SU-DHL-6 (cell line): ENCODE data around the gene NCAPG2.

Experiments used
- H2AFZ ChIP-seq: fragments of 200-600 bp; sonication (generic); 2 replicates; pipeline ENCODE4 v1.6.1; 2014; ENCODE audit warnings: low read depth, mild to moderate bottlenecking, moderate library complexity, mixed read lengths, antibody characterized with exemption, low read length; ENCODE audit not compliant: severe bottlenecking
- H3F3A ChIP-seq: fragments of 200-600 bp; shearing (Covaris generic); 2 replicates; pipeline ENCODE4 v1.6.0; 2016; ENCODE audit warnings: antibody characterized with exemption, mild to moderate bottlenecking; ENCODE audit not compliant: insufficient read depth
- H3K27ac ChIP-seq: fragments of 200-600 bp; sonication (generic); 2 replicates; pipeline ENCODE4 v1.5.1; 2016; ENCODE audit warnings: low read depth, mild to moderate bottlenecking, low read length, moderate library complexity, mixed read lengths
- H3K27me3 ChIP-seq: fragments of 200-600 bp; sonication (generic), shearing (Covaris generic); 2 replicates; pipeline ENCODE4 v1.6.0; 2014; ENCODE audit warnings: mild to moderate bottlenecking, low read length
- H3K36me3 ChIP-seq: fragments of 200-600 bp; sonication (generic); 2 replicates; pipeline ENCODE4 v1.6.1; 2014; ENCODE audit warnings: mild to moderate bottlenecking, low read length, mixed read lengths
- H3K4me2 ChIP-seq: fragments of 300-600, 200-600 bp; shearing (Covaris generic), sonication (generic); 2 replicates; pipeline ENCODE4 v1.6.0; 2014; ENCODE audit warnings: low read length, low read depth, mild to moderate bottlenecking; ENCODE audit not compliant: poor library complexity, severe bottlenecking
- H3K4me3 ChIP-seq: fragments of 200-600 bp; sonication (generic); 2 replicates; pipeline ENCODE4 v1.5.1; 2014; ENCODE audit warnings: antibody characterized with exemption, low read length, mild to moderate bottlenecking, mixed read lengths; ENCODE audit not compliant: insufficient read depth, poor library complexity, severe bottlenecking
- H3K79me2 ChIP-seq: fragments of 200-600 bp; sonication (generic); 2 replicates; pipeline ENCODE4 v1.6.1; 2014; ENCODE audit warnings: mild to moderate bottlenecking, low read length, moderate library complexity; ENCODE audit not compliant: insufficient read depth
- H3K9ac ChIP-seq: fragments of 200-600 bp; sonication (generic); 2 replicates; pipeline ENCODE4 v1.7.0; 2014; ENCODE audit warnings: mild to moderate bottlenecking, low read length
- H3K9me2 ChIP-seq: fragments of 200-600 bp; sonication (generic); replicated peaks from 2 replicates; pipeline ENCODE4 v1.6.1; 2014; ENCODE audit warnings: low read length; ENCODE audit not compliant: insufficient read depth
- H3K9me3 ChIP-seq: fragments of 200-600 bp; sonication (generic); 2 replicates; pipeline ENCODE4 v1.6.1; 2014; ENCODE audit warnings: low read length, mixed read lengths; ENCODE audit not compliant: insufficient read depth
- H4K20me1 ChIP-seq: fragments of 200-600 bp; sonication (generic); 2 replicates; pipeline ENCODE4 v1.6.1; 2014; ENCODE audit warnings: low read depth, mild to moderate bottlenecking, antibody characterized with exemption, low read length, moderate library complexity, mixed read lengths
- CTCF ChIP-seq: fragments of 200-600 bp; sonication (generic); IDR thresholded peaks from one replicate; pipeline ENCODE4 v1.5.1; 2017; ENCODE audit warnings: antibody characterized with exemption, mild to moderate bottlenecking, low read length, moderate library complexity; ENCODE audit not compliant: insufficient read depth, poor library complexity, severe bottlenecking
- EZH2phosphoT487 ChIP-seq: fragments of 200-600 bp; sonication (generic), shearing (Covaris generic); conservative IDR thresholded peaks from 2 replicates; pipeline ENCODE4 v1.6.1; 2018; ENCODE audit warnings: mild to moderate bottlenecking, antibody characterized with exemption, low read length, moderate library complexity, mixed read lengths

NCAPG2 gene

GRCh38 chr7:158728911-158729645, 24.5 kb upstream of the NCAPG2 start:
- no peaks in the 10 kb centered on the region for H3K36me3 ChIP-seq
- H3K9me3 ChIP-seq: no peaks in the 10 kb centered on the region
- H3K4me2 ChIP-seq: no peak overlapping the region
- H3K79me2 ChIP-seq: no peaks in the 10 kb centered on the region
- no peaks in the 10 kb centered on the region for H3F3A ChIP-seq
- no peaks in the 10 kb centered on the region for H3K9me2 ChIP-seq
- no peaks in the 10 kb centered on the region for H3K27me3 ChIP-seq
- H3K27ac ChIP-seq: no peak overlapping the region
- H3K9ac ChIP-seq: no peak overlapping the region
- TF ChIP-seq CTCF: no peak
- TF ChIP-seq EZH2phosphoT487: no peak
- H4K20me1 ChIP-seq: no peaks in the 10 kb centered on the region
- H2AFZ ChIP-seq: no peak overlapping the region
- H3K4me3 ChIP-seq: no peak overlapping the region

- Histone ChIP-seq H3K27me3 (no peaks in the 10 kb centered on the region), H3K4me3 (no peak overlapping the region), H3K27ac (no peak overlapping the region), H3K4me2 (no peak overlapping the region), H3K9me2 (no peaks in the 10 kb centered on the region), H3K36me3 (no peaks in the 10 kb centered on the region), H3F3A (no peaks in the 10 kb centered on the region), H3K9ac (no peak overlapping the region), H2AFZ (no peak overlapping the region), H3K79me2 (no peaks in the 10 kb centered on the region), H4K20me1 (no peaks in the 10 kb centered on the region), H3K9me3 (no peaks in the 10 kb centered on the region)
- TF ChIP-seq EZH2phosphoT487: no peak
These were observed 23.1 kb upstream of the NCAPG2 start for GRCh38 chr7:158727690-158728089.

- TF ChIP-seq EZH2phosphoT487 (no peak), CTCF (no peak)
- no peaks in the 10 kb centered on the region for H4K20me1 ChIP-seq
- no peak overlapping the region for H3K4me2 ChIP-seq
- H3K27me3 ChIP-seq: no peaks in the 10 kb centered on the region
- no peak overlapping the region for H3K4me3 ChIP-seq
- H3K36me3 ChIP-seq: no peaks in the 10 kb centered on the region
- H3F3A ChIP-seq: no peaks in the 10 kb centered on the region
- no peak overlapping the region for H3K9ac ChIP-seq
- H3K79me2 ChIP-seq: no peaks in the 10 kb centered on the region
- no peaks in the 10 kb centered on the region for H3K9me3 ChIP-seq
- H3K27ac ChIP-seq: no peak overlapping the region
- no peak overlapping the region for H2AFZ ChIP-seq
- no peaks in the 10 kb centered on the region for H3K9me2 ChIP-seq
These were observed 21.7 kb upstream of the NCAPG2 start for GRCh38 chr7:158726277-158726807.

- Histone ChIP-seq H4K20me1 (no peaks in the 10 kb centered on the region), H3K27ac (no peak overlapping the region), H3K9me2 (no peaks in the 10 kb centered on the region), H3K79me2 (no peaks in the 10 kb centered on the region), H2AFZ (no peak overlapping the region), H3K4me2 (no peak overlapping the region), H3K36me3 (no peaks in the 10 kb centered on the region), H3K27me3 (no peaks in the 10 kb centered on the region), H3K9ac (no peak overlapping the region), H3F3A (no peaks in the 10 kb centered on the region), H3K4me3 (no peak overlapping the region), H3K9me3 (no peaks in the 10 kb centered on the region)
- TF ChIP-seq EZH2phosphoT487: no peak
- TF ChIP-seq CTCF: no peak
These were observed 20.8 kb upstream of the NCAPG2 start for GRCh38 chr7:158725506-158725800.
